HG03039 (cell line): ENCODE measurements around the gene HEMK1.

Experiments
- ATAC-seq: cut with Tn5 transposase; IDR thresholded peaks from one replicate; pipeline ENCODE4 v1.9.1; 2021; ENCODE audit warnings: mild to moderate bottlenecking, moderate library complexity; ENCODE audit not compliant: unreplicated experiment

Gene HEMK1

GRCh38 chr3:50635066-50635465, 65.7 kb downstream of the HEMK1 start:
- no peak for ATAC-seq

- ATAC-seq: no peak
These were observed 67.7 kb downstream of the HEMK1 start for GRCh38 chr3:50637011-50637410.

- no peak for ATAC-seq
These were observed 68.6 kb downstream of the HEMK1 start for GRCh38 chr3:50637945-50638344.

GRCh38 chr3:50639055-50639494, 69.8 kb downstream of the HEMK1 start:
- ATAC-seq: no peak

GRCh38 chr3:50642382-50642781, 73.1 kb downstream of the HEMK1 start:
- ATAC-seq: no peak

GRCh38 chr3:50644561-50644960, 75.2 kb downstream of the HEMK1 start:
- no peak for ATAC-seq

- no peak for ATAC-seq
These were observed 76.1 kb downstream of the HEMK1 start for GRCh38 chr3:50645378-50645777.
